Neuronal stem cell (in vitro differentiated cells): ENCODE results near the gene ATP9B.

Experiments
- DNase-seq: peaks from one replicate; pipeline ENCODE4 v3.0.0-alpha.2; 2013; ENCODE audit warnings: low spot score
- H2AFZ ChIP-seq: one replicate; pipeline ENCODE4 v1.6.1; 2013; ENCODE audit warnings: mild to moderate bottlenecking, low read length, inconsistent platforms
- H2AK5ac ChIP-seq: 2 replicates; pipeline ENCODE4 v1.6.1; 2013; ENCODE audit warnings: low read depth, mild to moderate bottlenecking, inconsistent platforms, low read length, moderate library complexity, mixed read lengths
- H2BK120ac ChIP-seq: 2 replicates; pipeline ENCODE4 v1.6.1; 2013; ENCODE audit warnings: low read depth, mild to moderate bottlenecking, inconsistent platforms, low read length, moderate library complexity, mixed read lengths
- H2BK12ac ChIP-seq: one replicate; pipeline ENCODE4 v1.6.1; 2013; ENCODE audit warnings: low read length, inconsistent platforms
- H2BK15ac ChIP-seq: 2 replicates; pipeline ENCODE4 v1.6.1; 2013; ENCODE audit warnings: mild to moderate bottlenecking, low read length, inconsistent platforms, mixed read lengths
- H2BK5ac ChIP-seq: one replicate; pipeline ENCODE4 v1.6.1; 2013; ENCODE audit warnings: inconsistent platforms, mild to moderate bottlenecking, low read length, moderate library complexity
- H3K14ac ChIP-seq: one replicate; pipeline ENCODE4 v1.6.1; 2013; ENCODE audit warnings: low read length, inconsistent platforms
- H3K18ac ChIP-seq: 2 replicates; pipeline ENCODE4 v1.6.1; 2013; ENCODE audit warnings: low read length, inconsistent platforms
- H3K23ac ChIP-seq: 2 replicates; pipeline ENCODE4 v1.6.1; 2013; ENCODE audit warnings: low read depth, mild to moderate bottlenecking, mixed read lengths, low read length, inconsistent platforms; ENCODE audit not compliant: poor library complexity
- H3K27ac ChIP-seq: replicated peaks from 3 replicates; pipeline ENCODE4 v1.5.1; 2013; ENCODE audit warnings: low read length, inconsistent platforms
- H3K27me3 ChIP-seq, 3 experiments: 2 replicates each; pipeline ENCODE4 v1.6.1; 2013; ENCODE audit warnings: low read length in 3 of 3, mild to moderate bottlenecking in 2 of 3, inconsistent platforms in 1 of 3, low read depth in 1 of 3, mixed read lengths in 1 of 3, moderate library complexity in 1 of 3; ENCODE audit not compliant: control insufficient read depth in 3 of 3, insufficient read depth in 3 of 3
- H3K36me3 ChIP-seq, 2 donors: replicated peaks in 1 of 2; 2 replicates each; pipeline ENCODE4 v1.6.1; 2013; ENCODE audit warnings: low read length in 2 of 2; ENCODE audit not compliant: control insufficient read depth in 2 of 2, insufficient read depth in 2 of 2
- H3K4ac ChIP-seq: 2 replicates; pipeline ENCODE4 v1.6.1; 2013; ENCODE audit warnings: inconsistent platforms, mild to moderate bottlenecking, low read length, moderate library complexity
- H3K4me1 ChIP-seq, 2 donors: 1 replicate in 1 of 2; 2 replicates in 1 of 2; pipeline ENCODE4 v1.6.1; 2013; ENCODE audit warnings: low read length in 2 of 2, low read depth in 1 of 2; ENCODE audit not compliant: control insufficient read depth in 2 of 2, insufficient read depth in 1 of 2
- H3K4me2 ChIP-seq: one replicate; pipeline ENCODE4 v1.6.1; 2013; ENCODE audit warnings: mild to moderate bottlenecking, low read length, inconsistent platforms; ENCODE audit not compliant: insufficient read depth, poor library complexity, severe bottlenecking
- H3K4me3 ChIP-seq, 2 donors: 2 replicates each; pipeline ENCODE4 v1.5.1; 2013; ENCODE audit warnings: low read length in 2 of 2, mild to moderate bottlenecking in 2 of 2, inconsistent platforms in 1 of 2, moderate library complexity in 1 of 2
- H3K79me1 ChIP-seq: one replicate; pipeline ENCODE4 v1.6.1; 2013; ENCODE audit warnings: low read depth, mild to moderate bottlenecking, inconsistent platforms, low read length, moderate library complexity
- H3K9ac ChIP-seq: one replicate; pipeline ENCODE4 v1.6.1; 2013; ENCODE audit warnings: mild to moderate bottlenecking, low read depth, low read length, inconsistent platforms; ENCODE audit not compliant: poor library complexity
- H3K9me3 ChIP-seq, 2 donors: replicated peaks in 1 of 2; 2 replicates each; pipeline versions ENCODE3 to v1.6.1; 2013; ENCODE audit warnings: low read length in 2 of 2, mild to moderate bottlenecking in 2 of 2, inconsistent platforms in 1 of 2, low read depth in 1 of 2, mixed read lengths in 1 of 2, moderate library complexity in 1 of 2; ENCODE audit not compliant: control insufficient read depth in 2 of 2, insufficient read depth in 1 of 2
- H4K8ac ChIP-seq: one replicate; pipeline ENCODE4 v1.6.1; 2013; ENCODE audit warnings: low read depth, mild to moderate bottlenecking, inconsistent platforms, low read length, moderate library complexity
- H4K91ac ChIP-seq: one replicate; pipeline ENCODE4 v1.6.1; 2013; ENCODE audit warnings: low read length, low read depth, mild to moderate bottlenecking, inconsistent platforms; ENCODE audit not compliant: poor library complexity
- WGBS, 2 donors: extraction: QIAGEN DNeasy Blood & Tissue Kit; methylation state at CpG; one replicate each; pipeline ENCODE4 v1.1.7; 2013; ENCODE audit warnings: missing lambda C conversion rate in 2 of 2, mixed read lengths in 1 of 2; ENCODE audit not compliant: insufficient read length in 2 of 2, insufficient replicate concordance in 1 of 2; ENCODE audit errors: extremely low coverage in 2 of 2; 5-methylcytosine and 5-hydroxymethylcytosine counted together

ATP9B gene

DNA sequence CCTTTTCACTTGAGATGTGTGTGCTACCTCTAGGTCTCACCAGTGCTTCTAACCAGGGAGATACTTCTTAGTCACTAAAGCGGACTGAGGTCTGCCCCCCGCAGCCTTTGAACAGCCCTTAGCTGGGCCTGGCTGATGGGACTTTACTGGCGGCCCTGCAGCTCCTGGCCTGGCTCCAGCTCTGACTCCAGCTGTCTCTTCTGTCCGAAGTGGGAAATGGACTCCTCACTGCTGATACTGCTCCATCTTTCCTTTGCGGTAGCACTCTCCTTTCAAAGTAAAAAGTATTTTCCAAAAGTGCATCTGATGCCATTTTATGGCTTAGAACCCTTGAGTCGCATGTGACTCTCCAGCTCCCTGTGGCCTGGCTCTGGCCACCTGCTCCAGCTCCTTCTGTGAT, 64.5 kb downstream of the ATP9B start:
- no peak for DNase-seq
- no peak overlapping the region for H3K9ac ChIP-seq
- no peak overlapping the region for H3K23ac ChIP-seq
- H2BK12ac ChIP-seq: no peak overlapping the region
- H3K27me3 ChIP-seq: no peaks in the 10 kb centered on the region
- no peak overlapping the region for H2AFZ ChIP-seq
- H3K36me3 ChIP-seq: peaks cover 2 to 15% of the 10 kb centered on the region in 2 donors
- H3K14ac ChIP-seq: no peak overlapping the region
- H3K18ac ChIP-seq: no peak overlapping the region
- H4K8ac ChIP-seq: no peak overlapping the region
- H3K4ac ChIP-seq: no peak overlapping the region
- H2AK5ac ChIP-seq: no peak overlapping the region
- no peak overlapping the region for H2BK15ac ChIP-seq
- peaks cover 3% of the 10 kb centered on the region for H3K79me1 ChIP-seq
- H3K9me3 ChIP-seq: no peaks in the 10 kb centered on the region
- no peaks in the 10 kb centered on the region for H3K4me1 ChIP-seq
- no peak overlapping the region for H3K4me3 ChIP-seq
- H2BK5ac ChIP-seq: no peak overlapping the region
- H3K27ac ChIP-seq: no peak overlapping the region
- H4K91ac ChIP-seq: no peak overlapping the region
- no peak overlapping the region for H3K4me2 ChIP-seq
- no CpG with 5 or more reads among the region's 6 CpGs for WGBS, 2 donors
- no peak overlapping the region for H2BK120ac ChIP-seq

DNA sequence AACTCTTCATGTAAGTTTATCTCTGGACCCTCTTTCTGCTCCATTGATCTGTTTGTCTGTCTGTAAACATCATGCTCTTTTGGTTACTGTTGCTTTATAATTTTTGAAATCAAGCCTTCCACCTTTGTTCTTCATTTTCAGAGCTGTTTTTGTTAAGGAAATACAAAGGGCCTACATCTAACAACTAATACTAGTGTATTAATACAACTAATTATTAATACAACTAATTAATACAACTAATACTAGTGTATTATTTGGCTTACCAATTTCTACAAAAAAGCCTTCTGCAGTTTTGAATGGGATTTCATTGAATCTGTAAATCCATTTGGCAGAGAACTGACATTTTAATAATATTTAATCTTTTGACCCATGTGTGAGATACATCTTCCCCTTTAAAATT, 66.7 kb downstream of the ATP9B start:
- Histone ChIP-seq H2BK15ac (no peak overlapping the region), H3K27ac (no peak overlapping the region), H3K36me3 (peaks cover 2 to 6% of the 10 kb centered on the region in 2 donors), H3K14ac (no peak overlapping the region), H3K23ac (no peak overlapping the region), H3K18ac (no peak overlapping the region), H2BK5ac (no peak overlapping the region), H2BK120ac (no peak overlapping the region), H2AK5ac (no peak overlapping the region), H3K4ac (no peak overlapping the region), H2AFZ (no peak overlapping the region), H2BK12ac (no peak overlapping the region), H3K27me3 (no peaks in the 10 kb centered on the region), H4K91ac (no peak overlapping the region), H3K9me3 (no peaks in the 10 kb centered on the region), H4K8ac (no peak overlapping the region), H3K79me1 (peaks cover 3% of the 10 kb centered on the region), H3K4me2 (no peak overlapping the region), H3K9ac (no peak overlapping the region), H3K4me3 (no peak overlapping the region), H3K4me1 (no peaks in the 10 kb centered on the region)
- DNase-seq: no peak

- no peak overlapping the region for H3K18ac ChIP-seq
- WGBS, 2 donors: no CpG with 5 or more reads among the region's 6 CpGs
- no peak for DNase-seq
- no peak overlapping the region for H2AK5ac ChIP-seq
- no peaks in the 10 kb centered on the region for H3K27me3 ChIP-seq
- no peak overlapping the region for H2AFZ ChIP-seq
- no peak overlapping the region for H3K14ac ChIP-seq
- H3K4me2 ChIP-seq: no peak overlapping the region
- no peak overlapping the region for H3K4me3 ChIP-seq
- H3K4ac ChIP-seq: no peak overlapping the region
- H2BK12ac ChIP-seq: no peak overlapping the region
- no peak overlapping the region for H2BK5ac ChIP-seq
- H4K8ac ChIP-seq: no peak overlapping the region
- no peak overlapping the region for H3K27ac ChIP-seq
- H2BK120ac ChIP-seq: no peak overlapping the region
- H3K4me1 ChIP-seq: no peaks in the 10 kb centered on the region
- no peak overlapping the region for H2BK15ac ChIP-seq
- no peaks in the 10 kb centered on the region for H3K9me3 ChIP-seq
- no peak overlapping the region for H3K9ac ChIP-seq
- peaks cover 2 to 6% of the 10 kb centered on the region in 2 donors for H3K36me3 ChIP-seq
- no peak overlapping the region for H4K91ac ChIP-seq
- peaks cover 3% of the 10 kb centered on the region for H3K79me1 ChIP-seq
- H3K23ac ChIP-seq: no peak overlapping the region
Measured at GRCh38 chr18:79136742-79137141, 67.5 kb downstream of the ATP9B start.

DNA sequence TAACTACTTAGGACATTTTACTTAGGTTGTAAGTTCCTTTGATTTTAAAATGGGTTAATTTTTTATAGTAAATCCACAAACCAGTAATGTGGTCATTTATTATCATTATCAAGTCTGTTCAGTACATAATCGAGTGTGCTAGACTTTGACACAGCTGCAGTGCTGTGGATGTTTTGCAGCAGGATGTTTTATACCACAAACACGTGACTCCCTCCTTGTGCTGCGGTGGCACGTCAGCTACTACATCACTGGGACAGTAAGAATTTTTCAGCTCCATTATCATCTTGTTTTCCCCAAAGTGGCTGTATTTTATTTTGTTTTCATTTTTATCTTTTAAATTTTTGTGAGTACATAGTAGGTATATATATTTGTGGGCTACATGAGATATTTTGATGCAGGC, 70.0 kb downstream of the ATP9B start:
- Histone ChIP-seq H2BK15ac (no peak overlapping the region), H3K27ac (no peak overlapping the region), H3K9ac (no peak overlapping the region), H3K4ac (no peak overlapping the region), H3K14ac (no peak overlapping the region), H3K9me3 (peaks cover 0 to 11% of the 10 kb centered on the region in 2 donors), H4K91ac (no peak overlapping the region), H3K18ac (no peak overlapping the region), H3K23ac (no peak overlapping the region), H3K4me1 (no peaks in the 10 kb centered on the region), H3K4me2 (no peak overlapping the region), H2AFZ (no peak overlapping the region), H2AK5ac (no peak overlapping the region), H2BK120ac (no peak overlapping the region), H2BK12ac (no peak overlapping the region), H3K27me3 (no peaks in the 10 kb centered on the region), H3K36me3 (peaks cover 2 to 12% of the 10 kb centered on the region in 2 donors), H2BK5ac (no peak overlapping the region), H4K8ac (no peak overlapping the region), H3K79me1 (peaks cover 3% of the 10 kb centered on the region), H3K4me3 (no peak overlapping the region)
- DNase-seq: no peak
- no CpG with 5 or more reads among the region's 4 CpGs for WGBS, 2 donors
